ENCODE results near the gene VTA1. TPM values are rescaled to one million over a fixed set of nuclear protein-coding genes. Genes with fewer than 3 reads are reported as not detected.

Gene VTA1
- total and polyA plus RNA-seq, 2 donors (not counting 1 experiment from before 2014, with no cell fraction given): 19.8 to 27.9 TPM

DNA sequence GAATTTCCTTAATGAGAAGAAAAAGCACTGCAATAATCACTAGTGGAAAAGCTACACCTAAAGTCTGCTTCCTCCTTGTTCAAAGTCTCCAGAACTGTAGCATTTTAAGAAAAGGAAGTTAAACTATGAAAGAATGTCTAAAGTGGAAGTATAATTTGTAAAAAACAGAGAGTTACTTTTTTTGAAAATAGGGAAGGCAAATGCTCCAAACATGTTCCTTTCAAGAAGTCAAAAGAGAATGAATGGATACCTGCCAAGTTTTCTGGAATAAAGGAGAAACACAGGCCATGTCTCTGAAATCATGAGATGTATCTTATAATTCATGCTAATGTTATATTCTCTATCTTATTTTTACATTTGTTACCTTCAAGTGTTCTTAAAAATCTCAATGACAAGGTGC lies 94.0 kb downstream of the VTA1 start:
- ChIA-PET POLR2A (no interaction called here), CTCF (no interaction called here)
- Mint-ChIP-seq H3K4me3 (no peak overlapping the region), H3K27me3 (peaks cover 14% of the 10 kb centered on the region), H3K9me3 (ENCODE audit: insufficient read depth) (no peaks in the 10 kb centered on the region), H3K27ac (no peak overlapping the region), H3K4me1 (no peaks in the 10 kb centered on the region)
- no peak for TF ChIP-seq EZH2 (IDR thresholded peaks at IDR 0.05; ENCODE audit: borderline replicate concordance, insufficient read depth, low read depth, low read length, poor library complexity, severe bottlenecking)
- TF ChIP-seq, protein P1, sequence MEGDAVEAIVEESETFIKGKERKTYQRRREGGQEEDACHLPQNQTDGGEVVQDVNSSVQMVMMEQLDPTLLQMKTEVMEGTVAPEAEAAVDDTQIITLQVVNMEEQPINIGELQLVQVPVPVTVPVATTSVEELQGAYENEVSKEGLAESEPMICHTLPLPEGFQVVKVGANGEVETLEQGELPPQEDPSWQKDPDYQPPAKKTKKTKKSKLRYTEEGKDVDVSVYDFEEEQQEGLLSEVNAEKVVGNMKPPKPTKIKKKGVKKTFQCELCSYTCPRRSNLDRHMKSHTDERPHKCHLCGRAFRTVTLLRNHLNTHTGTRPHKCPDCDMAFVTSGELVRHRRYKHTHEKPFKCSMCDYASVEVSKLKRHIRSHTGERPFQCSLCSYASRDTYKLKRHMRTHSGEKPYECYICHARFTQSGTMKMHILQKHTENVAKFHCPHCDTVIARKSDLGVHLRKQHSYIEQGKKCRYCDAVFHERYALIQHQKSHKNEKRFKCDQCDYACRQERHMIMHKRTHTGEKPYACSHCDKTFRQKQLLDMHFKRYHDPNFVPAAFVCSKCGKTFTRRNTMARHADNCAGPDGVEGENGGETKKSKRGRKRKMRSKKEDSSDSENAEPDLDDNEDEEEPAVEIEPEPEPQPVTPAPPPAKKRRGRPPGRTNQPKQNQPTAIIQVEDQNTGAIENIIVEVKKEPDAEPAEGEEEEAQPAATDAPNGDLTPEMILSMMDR (IDR thresholded peaks at IDR 0.05): no peak
- intact Hi-C loops (cut with micrococcal nuclease): no loop called here
- Histone ChIP-seq H3K79me2 (ENCODE audit: control insufficient read depth, insufficient read depth, low read length) (no peaks in the 10 kb centered on the region), H3K9ac (ENCODE audit: low read length) (no peak overlapping the region), H3K4me3 (ENCODE audit: control extremely low read depth in 1 of 5, extremely low read depth in 1 of 5, insufficient read depth in 1 of 5, low read depth in 2 of 5, low read length in 4 of 5) (no peak overlapping the region), H3K27me3 (replicated peaks in 1 of 4; ENCODE audit: control extremely low read depth in 1 of 4, control insufficient read depth in 3 of 4, insufficient read depth in 4 of 4, low read length in 3 of 4) (peaks cover 0 to 3% (median 0%) of the 10 kb centered on the region in 4 experiments), H3K36me3 (replicated peaks in 1 of 2; ENCODE audit: control extremely low read depth in 1 of 2, control insufficient read depth in 1 of 2, extremely low read depth in 1 of 2, insufficient read depth in 2 of 2, low read length in 1 of 2) (no peaks in the 10 kb centered on the region), H3K4me1 (ENCODE audit: control insufficient read depth in 2 of 2, insufficient read depth in 2 of 2, low read length in 2 of 2) (no peaks in the 10 kb centered on the region), H4K20me1 (ENCODE audit: control insufficient read depth, insufficient read depth, low read length, poor library complexity, severe bottlenecking) (no peaks in the 10 kb centered on the region), H3K27ac (ENCODE audit: low read length in 2 of 2) (no peak overlapping the region), H3K9me3 (ENCODE audit: control extremely low read depth in 1 of 3, control insufficient read depth in 2 of 3, insufficient read depth in 1 of 3, low read length in 2 of 3) (no peaks in the 10 kb centered on the region), H2AFZ (ENCODE audit: insufficient read depth, low read depth, low read length, poor library complexity, severe bottlenecking) (no peak overlapping the region), H3K4me2 (replicated peaks; ENCODE audit: low read depth, low read length, poor library complexity, severe bottlenecking) (no peak overlapping the region)
- no peak for DNase-seq
- no peak for ATAC-seq (ENCODE audit: low read depth)

DNA sequence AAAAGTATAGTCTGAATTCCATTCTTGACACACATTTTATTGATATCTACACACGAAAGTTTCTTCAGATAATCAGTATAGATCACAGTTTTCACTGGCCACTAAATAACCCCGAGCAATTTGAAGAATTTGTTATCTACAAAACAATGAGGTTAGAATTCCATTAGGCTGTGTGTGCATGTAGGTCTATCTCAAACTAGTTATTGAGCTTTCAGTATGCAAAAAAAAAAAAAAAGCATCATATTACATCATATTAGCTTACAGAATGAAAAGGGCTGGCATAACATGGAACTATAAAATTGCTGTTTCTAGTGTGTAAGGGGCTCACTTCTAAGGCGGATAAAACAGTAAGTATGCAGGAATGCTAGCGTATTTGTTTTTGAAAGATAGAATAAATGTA lies 95.2 kb downstream of the VTA1 start:
- Mint-ChIP-seq H3K9me3 (ENCODE audit: insufficient read depth) (no peaks in the 10 kb centered on the region), H3K27me3 (peaks cover 14% of the 10 kb centered on the region), H3K4me1 (no peaks in the 10 kb centered on the region), H3K4me3 (no peak overlapping the region), H3K27ac (no peak overlapping the region)
- Histone ChIP-seq H4K20me1 (ENCODE audit: control insufficient read depth, insufficient read depth, low read length, poor library complexity, severe bottlenecking) (no peaks in the 10 kb centered on the region), H3K9me3 (ENCODE audit: control extremely low read depth in 1 of 3, control insufficient read depth in 2 of 3, insufficient read depth in 1 of 3, low read length in 2 of 3) (no peaks in the 10 kb centered on the region), H3K4me3 (ENCODE audit: control extremely low read depth in 1 of 5, extremely low read depth in 1 of 5, insufficient read depth in 1 of 5, low read depth in 2 of 5, low read length in 4 of 5) (no peak overlapping the region), H3K4me2 (replicated peaks; ENCODE audit: low read depth, low read length, poor library complexity, severe bottlenecking) (no peak overlapping the region), H3K9ac (ENCODE audit: low read length) (no peak overlapping the region), H3K27me3 (replicated peaks in 1 of 4; ENCODE audit: control extremely low read depth in 1 of 4, control insufficient read depth in 3 of 4, insufficient read depth in 4 of 4, low read length in 3 of 4) (no peaks in the 10 kb centered on the region), H3K4me1 (ENCODE audit: control insufficient read depth in 2 of 2, insufficient read depth in 2 of 2, low read length in 2 of 2) (no peaks in the 10 kb centered on the region), H2AFZ (ENCODE audit: insufficient read depth, low read depth, low read length, poor library complexity, severe bottlenecking) (no peak overlapping the region), H3K79me2 (ENCODE audit: control insufficient read depth, insufficient read depth, low read length) (no peaks in the 10 kb centered on the region), H3K27ac (ENCODE audit: low read length in 2 of 2) (no peak overlapping the region), H3K36me3 (replicated peaks in 1 of 2; ENCODE audit: control extremely low read depth in 1 of 2, control insufficient read depth in 1 of 2, extremely low read depth in 1 of 2, insufficient read depth in 2 of 2, low read length in 1 of 2) (no peaks in the 10 kb centered on the region)
- DNase-seq: no peak
- intact Hi-C loops (cut with micrococcal nuclease): no loop called here
- WGBS (ENCODE audit: insufficient coverage): no CpG with 5 or more reads among the region's 4 CpGs
- ATAC-seq (ENCODE audit: low read depth): no peak
- ChIA-PET CTCF (no interaction called here), POLR2A (no interaction called here)
- TF ChIP-seq EZH2 (IDR thresholded peaks at IDR 0.05; ENCODE audit: borderline replicate concordance, insufficient read depth, low read depth, low read length, poor library complexity, severe bottlenecking): no peak
- TF ChIP-seq, protein P1 (IDR thresholded peaks at IDR 0.05): no peak
